Measurements from ENCODE around the gene FBXO39.
"Not testable (repeated sequence)": the region's sequence is repeated elsewhere in the genome, so short reads cannot be mapped to it uniquely, and the experiment has no call there.

FBXO39 gene

GRCh38 chr17:6775871-6776405, at the start of gene FBXO39:
Gene FBXO39 (plus strand): TSS chr17:6776215. CDS start chr17:6779869, 3,654 bp downstream.
- no peak for TF ChIP-seq CTCF (conservative IDR thresholded peaks at IDR 0.05; ENCODE audit: low read length)
- DNase-seq (ENCODE audit: low read depth), result no peak
- H3K4me3 ChIP-seq (ENCODE audit: low read length), result no peak within 1 kb of the TSS

- TF ChIP-seq CTCF (conservative IDR thresholded peaks at IDR 0.05; ENCODE audit: low read length), result no peak
Observed at GRCh38 chr17:6729531-6729930, 46.5 kb upstream of the FBXO39 start.

GRCh38 chr17:6746665-6747064, 29.4 kb upstream of the FBXO39 start:
- not testable (repeated sequence) for H3K4me3 ChIP-seq (ENCODE audit: low read length); DNase-seq (ENCODE audit: low read depth)

More at GRCh38 chr17:6729531-6729930, 46.5 kb upstream of the FBXO39 start:
- H3K4me3 ChIP-seq (ENCODE audit: low read length), result no peak overlapping the region
- DNase-seq (ENCODE audit: low read depth), result no peak

- no peak overlapping the region for H3K4me3 ChIP-seq (ENCODE audit: low read length)
- DNase-seq (ENCODE audit: low read depth), result no peak
- no peak for TF ChIP-seq CTCF (conservative IDR thresholded peaks at IDR 0.05; ENCODE audit: low read length)
Observed at GRCh38 chr17:6748617-6749016, 27.4 kb upstream of the FBXO39 start.

GRCh38 chr17:6749519-6749918, 26.5 kb upstream of the FBXO39 start:
- TF ChIP-seq CTCF (conservative IDR thresholded peaks at IDR 0.05; ENCODE audit: low read length), result no peak; the same call in 1 of the 2 replicates
- DNase-seq (ENCODE audit: low read depth), result no peak
- no peak overlapping the region for H3K4me3 ChIP-seq (ENCODE audit: low read length)

GRCh38 chr17:6752068-6752909, 23.7 kb upstream of the FBXO39 start:
- no peak for TF ChIP-seq CTCF (conservative IDR thresholded peaks at IDR 0.05; ENCODE audit: low read length)
- peak overlapping the region; percentile 34 for H3K4me3 ChIP-seq (ENCODE audit: low read length)
- peak; percentile 100 for DNase-seq (ENCODE audit: low read depth)

- TF ChIP-seq CTCF (conservative IDR thresholded peaks at IDR 0.05; ENCODE audit: low read length), result no peak
- DNase-seq (ENCODE audit: low read depth), result peak; percentile 93
- peak overlapping the region; percentile 34 for H3K4me3 ChIP-seq (ENCODE audit: low read length)
Observed at GRCh38 chr17:6753006-6753445, 23.0 kb upstream of the FBXO39 start.

Measured in AG10803 (cell line).